Natural killer cell (primary cell): ENCODE data around the gene KLHL14. TPM values are rescaled to one million over a fixed set of nuclear protein-coding genes. Genes with fewer than 3 reads are reported as not detected.
"Not testable (repeated sequence)": the region's sequence is repeated elsewhere in the genome, so short reads cannot be mapped to it uniquely, and the experiment has no call there.

Experiments used
- ATAC-seq, 3 donors: fragments of 150-1000 bp in 2 of 3; fragments of 200-7000 bp in 1 of 3; cut with Tn5 transposase; 1 replicate in 1 of 3; 2 replicates in 2 of 3; pipeline ENCODE4 v1.10.0; 2021; ENCODE audit warnings: mild to moderate bottlenecking in 2 of 3, moderate library complexity in 2 of 3
- DNase-seq, 2 donors: peaks; one replicate each; pipeline versions ENCODE4 v3.0.0 to v3.0.0-alpha.2; 2013 to 2021; ENCODE audit warnings: mixed read lengths in 1 of 2
- H3K27ac ChIP-seq: one replicate; pipeline ENCODE4 v1.5.1; 2013; ENCODE audit warnings: mild to moderate bottlenecking, low read length
- H3K27me3 ChIP-seq: one replicate; pipeline ENCODE4 v1.6.1; 2013; ENCODE audit warnings: low read length; ENCODE audit not compliant: control insufficient read depth, insufficient read depth
- H3K36me3 ChIP-seq: one replicate; pipeline ENCODE4 v1.6.1; 2013; ENCODE audit warnings: low read length; ENCODE audit not compliant: control insufficient read depth, insufficient read depth
- H3K4me1 ChIP-seq: one replicate; pipeline ENCODE4 v1.6.1; 2013; ENCODE audit warnings: low read length; ENCODE audit not compliant: control insufficient read depth, insufficient read depth
- H3K4me3 ChIP-seq: one replicate; pipeline ENCODE4 v1.5.1; 2013; ENCODE audit warnings: low read length
- H3K9me3 ChIP-seq: one replicate; pipeline ENCODE4 v1.6.1; 2013; ENCODE audit warnings: low read length; ENCODE audit not compliant: control insufficient read depth, insufficient read depth
- H3K27ac Mint-ChIP-seq, 2 donors: one replicate each; pipeline ENCODE4 v1.8.0; 2022; ENCODE audit warnings: mild to moderate bottlenecking in 2 of 2, mixed read lengths in 2 of 2, moderate library complexity in 1 of 2
- H3K27me3 Mint-ChIP-seq, 2 donors: one replicate each; pipeline ENCODE4 v1.8.0; 2022; ENCODE audit warnings: low read depth in 2 of 2, mixed read lengths in 2 of 2
- H3K36me3 Mint-ChIP-seq: one replicate; pipeline ENCODE4 v1.8.0; 2022; ENCODE audit warnings: mixed read lengths
- H3K4me1 Mint-ChIP-seq, 2 donors: one replicate each; pipeline ENCODE4 v1.8.0; 2022; ENCODE audit warnings: mixed read lengths in 2 of 2
- H3K4me3 Mint-ChIP-seq: one replicate; pipeline ENCODE4 v1.8.0; 2022; ENCODE audit warnings: mild to moderate bottlenecking, moderate library complexity, mixed read lengths
- H3K9me3 Mint-ChIP-seq, 2 donors: one replicate each; pipeline ENCODE4 v1.8.0; 2022; ENCODE audit warnings: mixed read lengths in 2 of 2
- WGBS: methylation state at CpG from one replicate; pipeline ENCODE4 v1.1.7; 2013; ENCODE audit warnings: missing lambda C conversion rate; ENCODE audit not compliant: insufficient coverage; 5-methylcytosine and 5-hydroxymethylcytosine counted together
- intact Hi-C: fragments of 100-400 bp; cut with micrococcal nuclease; formaldehyde crosslinking; loops from one replicate; pipeline ENCODE4 v1.14.2; 2022
- total RNA-seq, 4 donors: library from RNA; stranded (reverse); fragments of 120-200 nt in 1 of 4; gene quantifications; one replicate each; pipeline versions ENCODE4 v1.2.3 to v1.2.4, GENCODE V29; 2013 to 2022
- TF ChIP-seq, protein P1 (sequence below): fragments of 200-600 bp; IDR thresholded peaks from one replicate; pipeline ENCODE4 v1.8.0; 2022; ENCODE audit warnings: antibody characterized with exemption

KLHL14 gene
- total RNA-seq, 3 donors from 2014 or later (not counting 1 experiment from before 2014, with no cell fraction given), result 0.26 to 0.28 TPM; not detected in 1

DNA sequence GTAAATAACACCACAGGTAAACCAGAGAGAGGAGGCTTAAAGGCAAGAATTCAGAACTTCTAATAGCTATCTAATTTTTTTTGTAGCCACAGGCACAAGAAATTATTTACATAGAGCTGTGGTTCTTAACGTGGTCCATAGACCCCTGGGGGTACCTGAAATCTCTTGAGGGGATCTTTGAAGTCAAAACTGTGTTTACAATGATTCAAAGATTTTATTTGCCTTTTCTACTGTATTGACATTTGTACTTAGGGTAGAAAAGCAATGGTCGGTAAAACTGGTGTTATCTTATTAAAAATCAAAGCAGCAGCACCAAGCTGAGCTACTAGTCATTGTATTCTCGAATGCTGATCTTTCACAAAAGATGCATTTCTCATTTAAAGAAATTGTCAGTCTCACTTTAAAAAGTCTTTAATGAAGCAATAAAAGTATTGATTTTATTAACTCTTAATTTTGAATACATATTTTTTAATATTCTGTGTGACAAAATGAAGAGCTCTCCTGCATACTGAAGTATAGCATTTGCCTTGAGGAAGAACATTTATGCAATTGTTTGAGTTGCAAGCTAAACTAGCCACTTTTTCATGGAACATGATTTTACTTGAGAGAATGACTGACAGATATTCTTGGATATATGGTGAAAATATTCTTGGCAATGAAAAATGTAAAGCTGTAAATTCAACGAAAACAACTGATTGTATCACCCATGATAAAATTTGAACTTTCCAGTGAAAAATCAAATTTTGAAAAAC is 25.6 kb upstream of the KLHL14 start:
- WGBS, result 90% methylated on average over 3 of the region's 4 CpGs
- no peak for ATAC-seq
- intact Hi-C loops, result no loop called here

DNA sequence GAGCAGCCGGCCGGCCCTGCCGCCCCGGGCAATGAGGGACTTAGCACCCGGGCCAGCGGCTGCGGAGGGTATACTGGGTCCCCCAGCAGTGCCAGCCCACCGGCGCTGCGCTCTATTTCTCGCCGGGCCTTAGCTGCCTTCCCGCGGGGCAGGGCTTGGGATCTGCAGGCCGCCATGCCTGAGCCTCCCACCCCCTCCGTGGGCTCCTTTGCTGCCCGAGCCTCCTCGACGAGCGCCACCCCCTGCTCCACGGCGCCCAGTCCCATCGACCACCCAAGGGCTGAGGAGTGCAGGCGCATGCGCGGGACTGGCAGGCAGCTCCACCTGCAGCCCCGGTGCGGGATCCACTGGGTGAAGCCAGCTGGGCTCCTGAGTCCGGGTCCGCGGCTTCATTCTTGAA is 21.8 kb upstream of the KLHL14 start:
- H3K4me1 Mint-ChIP-seq, intact Hi-C loops, H3K27ac ChIP-seq: not testable (repeated sequence)

More for the DNA sequence above, 25.6 kb upstream of the KLHL14 start:
- peaks cover 5 to 9% of the 10 kb centered on the region in 2 donors for H3K9me3 Mint-ChIP-seq
- H3K4me3 Mint-ChIP-seq, result no peak overlapping the region
- H3K36me3 ChIP-seq, result no peaks in the 10 kb centered on the region
- H3K27me3 Mint-ChIP-seq, result no peaks in the 10 kb centered on the region
- no peaks in the 10 kb centered on the region for H3K4me1 ChIP-seq
- no peak overlapping the region for H3K27ac Mint-ChIP-seq
- H3K36me3 Mint-ChIP-seq, result no peaks in the 10 kb centered on the region
- no peak overlapping the region for H3K4me3 ChIP-seq
- TF ChIP-seq, protein P1, sequence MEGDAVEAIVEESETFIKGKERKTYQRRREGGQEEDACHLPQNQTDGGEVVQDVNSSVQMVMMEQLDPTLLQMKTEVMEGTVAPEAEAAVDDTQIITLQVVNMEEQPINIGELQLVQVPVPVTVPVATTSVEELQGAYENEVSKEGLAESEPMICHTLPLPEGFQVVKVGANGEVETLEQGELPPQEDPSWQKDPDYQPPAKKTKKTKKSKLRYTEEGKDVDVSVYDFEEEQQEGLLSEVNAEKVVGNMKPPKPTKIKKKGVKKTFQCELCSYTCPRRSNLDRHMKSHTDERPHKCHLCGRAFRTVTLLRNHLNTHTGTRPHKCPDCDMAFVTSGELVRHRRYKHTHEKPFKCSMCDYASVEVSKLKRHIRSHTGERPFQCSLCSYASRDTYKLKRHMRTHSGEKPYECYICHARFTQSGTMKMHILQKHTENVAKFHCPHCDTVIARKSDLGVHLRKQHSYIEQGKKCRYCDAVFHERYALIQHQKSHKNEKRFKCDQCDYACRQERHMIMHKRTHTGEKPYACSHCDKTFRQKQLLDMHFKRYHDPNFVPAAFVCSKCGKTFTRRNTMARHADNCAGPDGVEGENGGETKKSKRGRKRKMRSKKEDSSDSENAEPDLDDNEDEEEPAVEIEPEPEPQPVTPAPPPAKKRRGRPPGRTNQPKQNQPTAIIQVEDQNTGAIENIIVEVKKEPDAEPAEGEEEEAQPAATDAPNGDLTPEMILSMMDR, result no peak
- H3K27me3 ChIP-seq, result no peaks in the 10 kb centered on the region
- no peak for DNase-seq
- no peaks in the 10 kb centered on the region for H3K9me3 ChIP-seq
- H3K4me1 Mint-ChIP-seq, result no peaks in the 10 kb centered on the region
- H3K27ac ChIP-seq, result no peak overlapping the region

DNA sequence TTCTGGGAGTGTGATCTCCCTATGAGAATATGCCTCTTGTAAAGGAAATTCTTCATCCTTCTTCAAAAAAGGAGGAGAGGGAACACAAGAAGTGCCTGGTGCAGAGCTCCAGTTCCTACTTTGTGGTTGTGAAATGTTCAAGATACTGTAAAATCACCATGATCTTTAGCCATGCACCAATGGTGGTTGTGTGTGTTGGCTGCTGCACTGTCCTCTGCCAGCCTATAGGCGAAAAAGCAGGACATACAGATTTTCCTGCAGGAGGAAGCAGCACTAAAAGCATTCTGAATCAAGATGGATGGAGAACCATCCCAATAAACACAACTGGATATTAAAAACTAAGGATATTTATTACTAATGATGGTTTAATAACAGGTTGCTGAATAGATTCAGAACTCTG is 6.2 kb upstream of the KLHL14 start:
- no peaks in the 10 kb centered on the region for H3K4me1 ChIP-seq

More for the DNA sequence above, 21.8 kb upstream of the KLHL14 start:
- H3K27me3 Mint-ChIP-seq, H3K9me3 Mint-ChIP-seq, H3K27me3 ChIP-seq, H3K9me3 ChIP-seq, DNase-seq, H3K4me1 ChIP-seq, H3K36me3 Mint-ChIP-seq, ATAC-seq, H3K4me3 ChIP-seq, H3K27ac Mint-ChIP-seq, H3K4me3 Mint-ChIP-seq, H3K36me3 ChIP-seq: not testable (repeated sequence)
- whole genome bisulfite sequencing, result 92% methylated on average over 31 of the region's 31 CpGs

DNA sequence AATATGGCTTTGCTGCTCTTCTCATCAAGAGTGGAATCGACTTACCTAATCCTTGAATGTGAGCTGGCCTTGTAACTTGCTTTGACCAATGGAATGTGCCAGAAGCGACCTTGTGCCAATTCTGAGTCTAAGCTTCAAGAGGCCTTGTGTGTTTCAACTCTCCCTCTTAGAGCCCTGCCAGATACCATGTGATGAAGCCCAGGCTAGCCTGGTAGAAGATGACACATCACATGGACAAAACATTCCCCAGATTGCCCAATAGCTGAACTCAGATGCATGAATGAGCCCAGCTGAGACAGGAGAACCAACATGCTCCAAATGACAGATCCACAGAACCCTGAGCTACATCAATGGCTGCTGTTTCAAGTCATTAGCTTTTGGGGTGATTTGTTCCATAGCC is 4.2 kb upstream of the KLHL14 start:
- H3K4me1 ChIP-seq, result no peaks in the 10 kb centered on the region
- Mint-ChIP-seq H3K27ac (no peak overlapping the region), H3K27me3 (peaks cover 15 to 25% of the 10 kb centered on the region in 2 donors), H3K4me1 (no peaks in the 10 kb centered on the region), H3K9me3 (peaks cover 0 to 5% of the 10 kb centered on the region in 2 donors), H3K4me3 (no peak overlapping the region), H3K36me3 (no peaks in the 10 kb centered on the region)
- TF ChIP-seq, protein P1, result no peak
- ATAC-seq (no peak), DNase-seq (no peak)
- no peak overlapping the region for H3K27ac ChIP-seq
- intact Hi-C loops, result no loop called here
- H3K36me3 ChIP-seq, result no peaks in the 10 kb centered on the region
- 81% methylated on average over 2 of the region's 2 CpGs for WGBS
- H3K9me3 ChIP-seq, result peaks cover 3% of the 10 kb centered on the region
- H3K4me3 ChIP-seq, result no peak overlapping the region
- peaks cover 2% of the 10 kb centered on the region for H3K27me3 ChIP-seq

More for the DNA sequence above, 6.2 kb upstream of the KLHL14 start:
- DNase-seq (no peak), ATAC-seq (no peak)
- H3K9me3 ChIP-seq, result peaks cover 3% of the 10 kb centered on the region
- Mint-ChIP-seq H3K9me3 (peaks cover 2 to 6% of the 10 kb centered on the region in 2 donors), H3K27me3 (peaks cover 2 to 6% of the 10 kb centered on the region in 2 donors), H3K27ac (no peak overlapping the region), H3K36me3 (no peaks in the 10 kb centered on the region), H3K4me1 (no peaks in the 10 kb centered on the region), H3K4me3 (no peak overlapping the region)
- no peak overlapping the region for H3K27ac ChIP-seq
- intact Hi-C loops, result no loop called here
- WGBS, result 78% methylated on average over 1 of the region's 1 CpG
- TF ChIP-seq, protein P1, result no peak
- H3K4me3 ChIP-seq, result no peak overlapping the region
- no peaks in the 10 kb centered on the region for H3K36me3 ChIP-seq
- H3K27me3 ChIP-seq, result no peaks in the 10 kb centered on the region
